C1 segment of cervical spinal cord (tissue), 14 donors: ENCODE results near the gene CENPV.
"Not testable (repeated sequence)": the region's sequence is repeated elsewhere in the genome, so short reads cannot be mapped to it uniquely, and the experiment has no call there.

Source experiments
- DNase-seq, 14 donors: peaks; one replicate each; lab custom pipeline; 2025; lab: John Stamatoyannopoulos, UW

Gene CENPV

GRCh38 chr17:16353317-16354174, at the start of gene CENPV:
Gene CENPV, minus strand, starts transcription at chr17:16353469. Its CDS starts 33 bp downstream, at chr17:16353436.
- DNase-seq, result peak in 7 of 14 donors; percentile 6 to 65 (median 47)

GRCh38 chr17:16398270-16399267, 45.3 kb upstream of the CENPV start:
- DNase-seq, result no peak

GRCh38 chr17:16396693-16397092, 43.4 kb upstream of the CENPV start:
- not testable (repeated sequence) for DNase-seq

- DNase-seq, result peak in 1 of 14 donors; percentile 54
Measured at GRCh38 chr17:16395887-16396286, 42.6 kb upstream of the CENPV start.

- DNase-seq, result not testable (repeated sequence)
Measured at GRCh38 chr17:16392491-16392890, 39.2 kb upstream of the CENPV start.

- no peak for DNase-seq
Measured at GRCh38 chr17:16391451-16391850, 38.2 kb upstream of the CENPV start.

- DNase-seq, result not testable (repeated sequence)
Measured at GRCh38 chr17:16386126-16386507, 32.8 kb upstream of the CENPV start.

- no peak for DNase-seq
Measured at GRCh38 chr17:16384557-16384956, 31.3 kb upstream of the CENPV start.

- no peak for DNase-seq
Measured at GRCh38 chr17:16383772-16384287, 30.6 kb upstream of the CENPV start.

GRCh38 chr17:16383216-16383615, 29.9 kb upstream of the CENPV start:
- DNase-seq, result no peak

GRCh38 chr17:16381496-16381820, 28.2 kb upstream of the CENPV start:
- DNase-seq, result no peak

- DNase-seq, result peak; percentile 31 to 95 (median 91)
Measured at GRCh38 chr17:16380640-16381495, 27.6 kb upstream of the CENPV start, which contains the start of gene UBB. Gene UBB, plus strand, starts transcription at chr17:16381091. Its CDS starts 817 bp downstream, at chr17:16381908.

- no peak for DNase-seq
Measured at GRCh38 chr17:16379654-16380053, 26.4 kb upstream of the CENPV start.

GRCh38 chr17:16378636-16379282, 25.5 kb upstream of the CENPV start:
- DNase-seq, result peak in 4 of 14 donors; percentile 16 to 30 (median 26)

GRCh38 chr17:16377941-16378341, 24.7 kb upstream of the CENPV start:
- peak in 1 of 14 donors; percentile 30 for DNase-seq

GRCh38 chr17:16374146-16374938, 21.1 kb upstream of the CENPV start:
- no peak for DNase-seq

GRCh38 chr17:16371742-16372141, 18.5 kb upstream of the CENPV start:
- DNase-seq, result no peak

- no peak for DNase-seq
Measured at GRCh38 chr17:16364625-16365024, 11.4 kb upstream of the CENPV start.

- DNase-seq, result peak in 10 of 14 donors; percentile 25 to 70 (median 42)
Measured at GRCh38 chr17:16363749-16364536, 10.7 kb upstream of the CENPV start.
